Activated T-helper 1 cell treated with Interleukin-2 at 50 U/mL for 16 hours (primary cell): ENCODE measurements around the gene R3HDM1.
"Not testable (repeated sequence)": the region's sequence is repeated elsewhere in the genome, so short reads cannot be mapped to it uniquely, and the experiment has no call there.

ENCODE experiments used
- DNase-seq: peaks from one replicate; pipeline ENCODE4 v3.0.0-alpha.2; 2020; ENCODE audit warnings: low read depth

R3HDM1 gene

GRCh38 chr2:135570884-135571283 lies 39.6 kb downstream of the R3HDM1 start:
- no peak for DNase-seq

GRCh38 chr2:135573620-135574019 lies 42.3 kb downstream of the R3HDM1 start:
- DNase-seq, result no peak

GRCh38 chr2:135581282-135581681 lies 50.0 kb downstream of the R3HDM1 start:
- DNase-seq, result no peak

- DNase-seq, result no peak
Measured at GRCh38 chr2:135582383-135582782, 51.1 kb downstream of the R3HDM1 start.

- no peak for DNase-seq
Measured at GRCh38 chr2:135585586-135585985, 54.3 kb downstream of the R3HDM1 start.

- no peak for DNase-seq
Measured at GRCh38 chr2:135586148-135586547, 54.9 kb downstream of the R3HDM1 start.

GRCh38 chr2:135587958-135588357 lies 56.7 kb downstream of the R3HDM1 start:
- DNase-seq, result no peak

GRCh38 chr2:135590619-135591260 lies 59.5 kb downstream of the R3HDM1 start:
- no peak for DNase-seq

- no peak for DNase-seq
Measured at GRCh38 chr2:135600915-135601314, 69.6 kb downstream of the R3HDM1 start.

GRCh38 chr2:135603543-135603942 lies 72.3 kb downstream of the R3HDM1 start:
- no peak for DNase-seq

GRCh38 chr2:135607561-135607960 lies 76.3 kb downstream of the R3HDM1 start:
- DNase-seq, result no peak

GRCh38 chr2:135612319-135612718 lies 81.0 kb downstream of the R3HDM1 start:
- no peak for DNase-seq

GRCh38 chr2:135615404-135615803 lies 84.1 kb downstream of the R3HDM1 start:
- no peak for DNase-seq

- DNase-seq, result no peak
Measured at GRCh38 chr2:135617501-135618015, 86.3 kb downstream of the R3HDM1 start.

- no peak for DNase-seq
Measured at GRCh38 chr2:135620198-135620597, 88.9 kb downstream of the R3HDM1 start.

GRCh38 chr2:135629520-135629919 lies 98.2 kb downstream of the R3HDM1 start:
- DNase-seq, result no peak

GRCh38 chr2:135630034-135630433 lies 98.8 kb downstream of the R3HDM1 start:
- not testable (repeated sequence) for DNase-seq

GRCh38 chr2:135630488-135630887 lies 99.2 kb downstream of the R3HDM1 start:
- DNase-seq, result no peak

- no peak for DNase-seq
Measured at GRCh38 chr2:135633582-135633981, 102.3 kb downstream of the R3HDM1 start.

- DNase-seq, result no peak
Measured at GRCh38 chr2:135635212-135635835, 104.0 kb downstream of the R3HDM1 start.

- no peak for DNase-seq
Measured at GRCh38 chr2:135636982-135637381, 105.7 kb downstream of the R3HDM1 start.

- no peak for DNase-seq
Measured at GRCh38 chr2:135637456-135638087, 106.3 kb downstream of the R3HDM1 start.

GRCh38 chr2:135638825-135639224 lies 107.5 kb downstream of the R3HDM1 start:
- DNase-seq, result no peak
